Adrenal gland (tissue), 5 donors: Measurements from ENCODE around the gene FXYD5.

ENCODE experiments used
- POLR2A ChIP-seq, 2 donors: fragments of 450-650 bp; IDR thresholded peaks; one replicate each; pipeline ENCODE4 v1.6.1; 2017; ENCODE audit warnings: antibody characterized with exemption in 2 of 2, mild to moderate bottlenecking in 2 of 2, moderate library complexity in 1 of 2
- TF ChIP-seq, protein P1 (sequence below), 6 experiments: fragments of 450-650 bp in 4 of 6; fragments of 200-600 bp in 2 of 6; sonication (generic) in 1 of 6; IDR thresholded peaks; 1 replicate in 5 of 6; 2 replicates in 1 of 6; pipeline versions ENCODE4 v1.5.1 to v1.8.0; 2016 to 2021; ENCODE audit warnings: antibody characterized with exemption in 6 of 6, mild to moderate bottlenecking in 2 of 6, moderate library complexity in 1 of 6
- donor health status: DM: no; HTN: no; CAD: no.

- TF ChIP-seq, protein P1, sequence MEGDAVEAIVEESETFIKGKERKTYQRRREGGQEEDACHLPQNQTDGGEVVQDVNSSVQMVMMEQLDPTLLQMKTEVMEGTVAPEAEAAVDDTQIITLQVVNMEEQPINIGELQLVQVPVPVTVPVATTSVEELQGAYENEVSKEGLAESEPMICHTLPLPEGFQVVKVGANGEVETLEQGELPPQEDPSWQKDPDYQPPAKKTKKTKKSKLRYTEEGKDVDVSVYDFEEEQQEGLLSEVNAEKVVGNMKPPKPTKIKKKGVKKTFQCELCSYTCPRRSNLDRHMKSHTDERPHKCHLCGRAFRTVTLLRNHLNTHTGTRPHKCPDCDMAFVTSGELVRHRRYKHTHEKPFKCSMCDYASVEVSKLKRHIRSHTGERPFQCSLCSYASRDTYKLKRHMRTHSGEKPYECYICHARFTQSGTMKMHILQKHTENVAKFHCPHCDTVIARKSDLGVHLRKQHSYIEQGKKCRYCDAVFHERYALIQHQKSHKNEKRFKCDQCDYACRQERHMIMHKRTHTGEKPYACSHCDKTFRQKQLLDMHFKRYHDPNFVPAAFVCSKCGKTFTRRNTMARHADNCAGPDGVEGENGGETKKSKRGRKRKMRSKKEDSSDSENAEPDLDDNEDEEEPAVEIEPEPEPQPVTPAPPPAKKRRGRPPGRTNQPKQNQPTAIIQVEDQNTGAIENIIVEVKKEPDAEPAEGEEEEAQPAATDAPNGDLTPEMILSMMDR (IDR thresholded peaks at IDR 0.05): no peak
- peak in 1 of 2 donors; percentile 15 for TF ChIP-seq POLR2A (IDR thresholded peaks at IDR 0.05)
Observed at GRCh38 chr19:35212241-35212640, 57.7 kb downstream of the FXYD5 start.
